ENCODE measurements around the gene TMEM178B.

TMEM178B gene

DNA sequence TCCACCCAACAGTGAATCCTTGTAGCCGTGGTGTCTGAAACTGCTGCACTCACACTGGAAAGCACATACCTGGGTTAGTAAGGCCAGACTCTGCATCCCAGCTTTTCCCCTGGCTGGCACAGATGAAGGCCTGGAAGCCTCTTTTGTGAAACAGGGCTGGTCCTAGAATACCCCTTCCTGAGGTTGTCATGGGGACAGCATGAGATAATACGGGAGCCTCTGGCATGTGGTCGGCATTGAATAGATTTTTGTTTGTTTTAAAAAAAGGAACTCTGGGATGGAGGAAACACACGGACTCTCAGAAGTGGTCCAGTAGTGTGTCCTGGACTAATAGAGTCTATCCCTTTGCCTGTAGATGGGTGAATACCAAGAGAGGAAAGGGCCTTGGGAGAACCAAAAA lies 129.7 kb downstream of the TMEM178B start (continued):
- no peak for TF ChIP-seq ZBTB6 (tag by site-specific recombination; IDR thresholded peaks at IDR 0.05)
- no peak for TF ChIP-seq ZBTB49 (tag by site-specific recombination; IDR thresholded peaks at IDR 0.05; ENCODE audit: low read depth)
- TF ChIP-seq ZNF416 (tag by site-specific recombination; IDR thresholded peaks at IDR 0.05): no peak
- no peak for TF ChIP-seq ZBTB8A (tag by site-specific recombination; IDR thresholded peaks at IDR 0.05)

GRCh38 chr7:141207661-141208060 lies 133.8 kb downstream of the TMEM178B start:
- CTCF ChIA-PET: no interaction called here
- H3K36me3 ChIP-seq (ENCODE audit: control insufficient read depth in 2 of 2, insufficient read depth in 1 of 2, low read length in 2 of 2): peaks cover 0 to 3% of the 10 kb centered on the region in 2 experiments; a peak in 1 of 3 replicates
- POLR2A ChIA-PET: no interaction called here

DNA sequence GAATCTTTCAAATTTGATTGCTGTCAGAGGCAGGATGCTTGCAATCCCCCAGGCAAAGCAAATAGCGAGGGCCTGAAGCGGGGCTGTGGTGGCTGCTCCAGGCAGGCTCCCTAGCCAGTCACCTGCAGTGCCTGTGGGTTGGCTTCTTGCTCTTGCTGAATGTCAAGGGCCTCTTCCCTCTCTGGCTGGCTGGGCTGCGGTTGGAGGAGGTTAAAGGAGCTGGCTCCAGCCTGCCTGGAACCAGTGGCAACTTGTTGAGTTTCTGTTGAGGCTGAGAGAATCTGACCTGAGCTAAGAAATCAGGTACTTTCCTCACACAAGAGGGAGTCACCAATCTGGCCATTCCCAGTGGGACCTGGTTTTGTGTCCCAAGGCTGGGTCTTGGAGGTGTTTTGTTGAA lies 134.7 kb downstream of the TMEM178B start:
- H3K4me1 ChIP-seq (ENCODE audit: control insufficient read depth, insufficient read depth, low read length): no peaks in the 10 kb centered on the region
- TF ChIP-seq SCRT2 (tag by site-specific recombination; IDR thresholded peaks at IDR 0.05): peak; percentile 80
- no peak for TF ChIP-seq ZNF423 (tag by site-specific recombination; IDR thresholded peaks at IDR 0.05)
- no peak overlapping the region for H3K27ac ChIP-seq (ENCODE audit: extremely low read depth, low read depth, low read length)
- CTCF ChIA-PET: no interaction called here
- H3K4me3 ChIP-seq (ENCODE audit: low read depth, low read length): no peak overlapping the region
- H3K9me3 ChIP-seq (ENCODE audit: control insufficient read depth, insufficient read depth, low read depth, low read length): no peaks in the 10 kb centered on the region
- POLR2A ChIA-PET: no interaction called here
- H3K36me3 ChIP-seq (ENCODE audit: control insufficient read depth in 2 of 2, insufficient read depth in 1 of 2, low read length in 2 of 2): peaks cover 0 to 3% of the 10 kb centered on the region in 2 experiments; a peak in 1 of 3 replicates

More at GRCh38 chr7:141207661-141208060, 133.8 kb downstream of the TMEM178B start:
- no peak overlapping the region for H3K4me3 ChIP-seq (ENCODE audit: low read depth, low read length)
- no peaks in the 10 kb centered on the region for H3K4me1 ChIP-seq (ENCODE audit: control insufficient read depth, insufficient read depth, low read length)
- no peak overlapping the region for H3K27ac ChIP-seq (ENCODE audit: extremely low read depth, low read depth, low read length)
- no peaks in the 10 kb centered on the region for H3K9me3 ChIP-seq (ENCODE audit: control insufficient read depth, insufficient read depth, low read depth, low read length)
- TF ChIP-seq ZBTB17 (tag by site-specific recombination; IDR thresholded peaks at IDR 0.05): no peak
- TF ChIP-seq ZNF23 (tag by site-specific recombination; IDR thresholded peaks at IDR 0.05; ENCODE audit: borderline replicate concordance): no peak
- peak; percentile 44; the same call in 1 of the 2 replicates for TF ChIP-seq ZNF121 (tag by site-specific recombination; IDR thresholded peaks at IDR 0.05)
- TF ChIP-seq ZBTB6 (tag by site-specific recombination; IDR thresholded peaks at IDR 0.05): no peak
- no peak for TF ChIP-seq KLF8 (tag by site-specific recombination; IDR thresholded peaks at IDR 0.05)

DNA sequence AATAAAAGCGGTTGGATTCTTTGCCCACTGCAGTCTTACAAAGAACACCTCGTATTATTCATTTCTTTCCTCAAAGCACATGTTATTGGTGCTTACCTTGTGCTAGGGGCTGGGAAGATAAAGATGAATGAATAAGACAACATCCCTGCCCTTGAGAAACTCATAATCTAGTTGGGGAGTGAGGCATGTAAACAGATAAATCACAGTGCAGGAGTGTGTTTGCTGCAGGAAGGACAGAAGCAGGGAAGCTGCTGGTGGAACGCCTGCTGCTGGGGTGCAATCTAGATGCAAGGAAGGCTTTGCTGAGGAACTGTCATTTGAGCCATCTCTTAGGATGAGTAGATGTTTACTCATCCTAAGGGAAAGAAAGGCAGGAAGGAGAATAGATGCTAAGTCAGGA lies 135.6 kb downstream of the TMEM178B start:
- Histone ChIP-seq H3K4me1 (ENCODE audit: control insufficient read depth, insufficient read depth, low read length) (no peaks in the 10 kb centered on the region), H3K36me3 (ENCODE audit: control insufficient read depth in 2 of 2, insufficient read depth in 1 of 2, low read length in 2 of 2) (peaks cover 0 to 3% of the 10 kb centered on the region in 2 experiments; a peak in 1 of 3 replicates), H3K27ac (ENCODE audit: extremely low read depth, low read depth, low read length) (no peak overlapping the region), H3K4me3 (ENCODE audit: low read depth, low read length) (no peak overlapping the region), H3K9me3 (ENCODE audit: control insufficient read depth, insufficient read depth, low read depth, low read length) (no peaks in the 10 kb centered on the region)
- CTCF ChIA-PET: no interaction called here
- POLR2A ChIA-PET: no interaction called here
- no peak for TF ChIP-seq ZNF549 (tag by site-specific recombination; IDR thresholded peaks at IDR 0.05)
- no peak for TF ChIP-seq ZFHX2 (tag by site-specific recombination; conservative IDR thresholded peaks at IDR 0.05)
- TF ChIP-seq, protein P1, sequence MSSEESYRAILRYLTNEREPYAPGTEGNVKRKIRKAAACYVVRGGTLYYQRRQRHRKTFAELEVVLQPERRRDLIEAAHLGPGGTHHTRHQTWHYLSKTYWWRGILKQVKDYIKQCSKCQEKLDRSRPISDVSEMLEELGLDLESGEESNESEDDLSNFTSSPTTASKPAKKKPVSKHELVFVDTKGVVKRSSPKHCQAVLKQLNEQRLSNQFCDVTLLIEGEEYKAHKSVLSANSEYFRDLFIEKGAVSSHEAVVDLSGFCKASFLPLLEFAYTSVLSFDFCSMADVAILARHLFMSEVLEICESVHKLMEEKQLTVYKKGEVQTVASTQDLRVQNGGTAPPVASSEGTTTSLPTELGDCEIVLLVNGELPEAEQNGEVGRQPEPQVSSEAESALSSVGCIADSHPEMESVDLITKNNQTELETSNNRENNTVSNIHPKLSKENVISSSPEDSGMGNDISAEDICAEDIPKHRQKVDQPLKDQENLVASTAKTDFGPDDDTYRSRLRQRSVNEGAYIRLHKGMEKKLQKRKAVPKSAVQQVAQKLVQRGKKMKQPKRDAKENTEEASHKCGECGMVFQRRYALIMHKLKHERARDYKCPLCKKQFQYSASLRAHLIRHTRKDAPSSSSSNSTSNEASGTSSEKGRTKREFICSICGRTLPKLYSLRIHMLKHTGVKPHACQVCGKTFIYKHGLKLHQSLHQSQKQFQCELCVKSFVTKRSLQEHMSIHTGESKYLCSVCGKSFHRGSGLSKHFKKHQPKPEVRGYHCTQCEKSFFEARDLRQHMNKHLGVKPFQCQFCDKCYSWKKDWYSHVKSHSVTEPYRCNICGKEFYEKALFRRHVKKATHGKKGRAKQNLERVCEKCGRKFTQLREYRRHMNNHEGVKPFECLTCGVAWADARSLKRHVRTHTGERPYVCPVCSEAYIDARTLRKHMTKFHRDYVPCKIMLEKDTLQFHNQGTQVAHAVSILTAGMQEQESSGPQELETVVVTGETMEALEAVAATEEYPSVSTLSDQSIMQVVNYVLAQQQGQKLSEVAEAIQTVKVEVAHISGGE (tag by site-specific recombination; conservative IDR thresholded peaks at IDR 0.05; ENCODE audit: low read depth): no peak
- no peak for TF ChIP-seq ZNF280D (tag by site-specific recombination; IDR thresholded peaks at IDR 0.05)
- TF ChIP-seq MYNN (tag by site-specific recombination; IDR thresholded peaks at IDR 0.05; ENCODE audit: borderline replicate concordance): no peak
- TF ChIP-seq ZNF175 (tag by site-specific recombination; IDR thresholded peaks at IDR 0.05): no peak
- no peak for TF ChIP-seq ZNF202 (tag by site-specific recombination; IDR thresholded peaks at IDR 0.05; ENCODE audit: borderline replicate concordance)
- no peak for TF ChIP-seq ZNF707 (tag by site-specific recombination; IDR thresholded peaks at IDR 0.05)
- no peak for TF ChIP-seq ZNF514 (tag by site-specific recombination; IDR thresholded peaks at IDR 0.05)
